HepG2 (cell line): ENCODE data around the gene PRRT1. TPM values are rescaled to one million over a fixed set of nuclear protein-coding genes. Genes with fewer than 3 reads are reported as not detected.

ENCODE experiments used
- ARHGAP35 ChIP-seq: sonication (generic); formaldehyde crosslinking; IDR thresholded peaks from 2 replicates; pipeline ENCODE4 v1.9.0; 2022; ENCODE audit warnings: mild to moderate bottlenecking, inconsistent platforms, moderate library complexity, missing genetic modification reagents, borderline replicate concordance
- ASH2L ChIP-seq: fragments of 300-600, 200-600 bp; sonication (generic); IDR thresholded peaks from 2 replicates; pipeline ENCODE4 v1.7.0; 2017; ENCODE audit warnings: low read depth, mild to moderate bottlenecking, moderate library complexity, mixed read lengths, low read length; ENCODE audit not compliant: insufficient read length
- HIVEP1 ChIP-seq: sonication (generic); formaldehyde crosslinking; IDR thresholded peaks from 2 replicates; pipeline ENCODE4 v1.4.0; 2020; ENCODE audit warnings: mild to moderate bottlenecking, missing genetic modification reagents
- HNF1B ChIP-seq: sonication (generic); formaldehyde crosslinking; IDR thresholded peaks from 2 replicates; pipeline ENCODE4 v1.5.1; 2020; ENCODE audit warnings: mild to moderate bottlenecking, moderate library complexity, missing genetic modification reagents
- LBX2 ChIP-seq: sonication (generic); formaldehyde crosslinking; IDR thresholded peaks from 2 replicates; pipeline ENCODE4 v1.5.0; 2020; ENCODE audit warnings: missing genetic modification reagents, mild to moderate bottlenecking, borderline replicate concordance
- MEF2D ChIP-seq: sonication (generic); formaldehyde crosslinking; IDR thresholded peaks from 2 replicates; pipeline ENCODE4 v1.5.1; 2020; ENCODE audit warnings: mild to moderate bottlenecking, missing genetic modification reagents
- NFE2L1 ChIP-seq: sonication (generic); formaldehyde crosslinking; IDR thresholded peaks from 2 replicates; pipeline ENCODE4 v1.4.0; 2020; ENCODE audit warnings: missing genetic modification reagents, mild to moderate bottlenecking, borderline replicate concordance
- NONO ChIP-seq, 2 experiments: fragments of 450-650 bp in 1 of 2; sonication (generic) in 1 of 2; formaldehyde crosslinking in 1 of 2; IDR thresholded peaks in 1 of 2; conservative IDR thresholded peaks in 1 of 2; 2 replicates each; pipeline versions ENCODE4 v1.6.1 to v1.8.0; 2017 to 2022; ENCODE audit warnings: mild to moderate bottlenecking in 1 of 2, missing genetic modification reagents in 1 of 2, moderate library complexity in 1 of 2
- NR2F1 ChIP-seq, 2 experiments: fragments of 450-650 bp in 1 of 2; formaldehyde crosslinking in 1 of 2; IDR thresholded peaks; 2 replicates each; pipeline versions ENCODE4 v1.5.0 to v1.6.1; 2016 to 2020; ENCODE audit warnings: mild to moderate bottlenecking in 1 of 2, missing compliant biosample characterization in 1 of 2, missing genetic modification reagents in 1 of 2, moderate library complexity in 1 of 2
- POLR2AphosphoS5 ChIP-seq: IDR thresholded peaks from 2 replicates; pipeline ENCODE4 v1.6.1; 2012; ENCODE audit warnings: low read depth, low read length
- PRPF4 ChIP-seq: fragments of 200-400 bp; formaldehyde crosslinking; IDR thresholded peaks from 2 replicates; pipeline ENCODE4 v1.6.1; 2016; ENCODE audit warnings: low read length, low read depth; ENCODE audit not compliant: poor library complexity, severe bottlenecking
- REPIN1 ChIP-seq: sonication (generic); formaldehyde crosslinking; IDR thresholded peaks from 2 replicates; pipeline ENCODE4 v1.8.0; 2022; ENCODE audit warnings: missing genetic modification reagents, low read depth, mild to moderate bottlenecking, borderline replicate concordance
- TCF12 ChIP-seq, 2 experiments: fragments of 450-650 bp in 1 of 2; sonication (generic) in 1 of 2; formaldehyde crosslinking in 1 of 2; IDR thresholded peaks; 2 replicates each; pipeline versions ENCODE4 v1.6.1 to v1.8.0; 2017 to 2022; ENCODE audit warnings: antibody characterized with exemption in 1 of 2, mild to moderate bottlenecking in 1 of 2, missing genetic modification reagents in 1 of 2, moderate library complexity in 1 of 2
- TP53 ChIP-seq: sonication (generic); formaldehyde crosslinking; conservative IDR thresholded peaks from 2 replicates; pipeline ENCODE4 v1.4.0; 2020; ENCODE audit warnings: missing genetic modification reagents
- XBP1 ChIP-seq: sonication (generic); formaldehyde crosslinking; IDR thresholded peaks from 2 replicates; pipeline ENCODE4 v1.5.0; 2020; ENCODE audit warnings: missing genetic modification reagents
- ZMAT3 ChIP-seq: sonication (generic); formaldehyde crosslinking; conservative IDR thresholded peaks from 2 replicates; pipeline ENCODE4 v1.7.0; 2021; ENCODE audit warnings: missing genetic modification reagents
- ZNF17 ChIP-seq: sonication (generic); formaldehyde crosslinking; IDR thresholded peaks from 2 replicates; pipeline ENCODE4 v1.5.0; 2020; ENCODE audit warnings: mild to moderate bottlenecking, missing genetic modification reagents
- ZNF207 ChIP-seq: fragments of 450-650 bp; IDR thresholded peaks from 2 replicates; pipeline ENCODE4 v1.6.1; 2016; ENCODE audit warnings: antibody characterized with exemption, borderline replicate concordance
- ZNF275 ChIP-seq: sonication (generic); formaldehyde crosslinking; IDR thresholded peaks from 2 replicates; pipeline ENCODE4 v1.8.0; 2022; ENCODE audit warnings: missing genetic modification reagents, mild to moderate bottlenecking, inconsistent platforms, borderline replicate concordance
- ZNF569 ChIP-seq: sonication (generic); formaldehyde crosslinking; IDR thresholded peaks from 2 replicates; pipeline ENCODE4 v1.5.0; 2020; ENCODE audit warnings: mild to moderate bottlenecking, missing genetic modification reagents, moderate library complexity, borderline replicate concordance
- ZNF570 ChIP-seq: sonication (generic); formaldehyde crosslinking; IDR thresholded peaks from 2 replicates; pipeline ENCODE4 v1.4.0; 2020; ENCODE audit warnings: mild to moderate bottlenecking, missing genetic modification reagents, borderline replicate concordance
- polyA plus RNA-seq, 8 experiments: library from polyadenylated mRNA; depleted of rRNA in 3 of 8; stranded (reverse) in 7 of 8; unstranded in 1 of 8; fragments of >200 nt; fragmentation: Illumina TruSeq in 4 of 8; extraction: Trizol in 4 of 8; gene quantifications; 2 replicates each; pipeline versions ENCODE4 v1.2.1 to v1.2.3, GENCODE V29; 2011 to 2016; ENCODE audit warnings: low read depth in 4 of 8, missing spikeins in 1 of 8, mixed read lengths in 1 of 8; ENCODE audit not compliant: insufficient read depth in 1 of 8
- total RNA-seq, 5 experiments: library from RNA; depleted of rRNA; stranded (reverse); fragments of >200 nt; fragmentation: Illumina TruSeq; extraction: Trizol; gene quantifications; 2 replicates each; pipeline ENCODE4 v1.2.3, GENCODE V29; 2016; ENCODE audit warnings: low read depth in 1 of 5
- TF ChIP-seq, protein P1 (sequence below): IDR thresholded peaks from 2 replicates; pipeline ENCODE4 v1.6.1; 2016; ENCODE audit warnings: missing genetic modification reagents, missing compliant biosample characterization
- TF ChIP-seq, protein P2 (sequence below): sonication (generic); formaldehyde crosslinking; conservative IDR thresholded peaks from 2 replicates; pipeline ENCODE4 v1.4.0; 2020; ENCODE audit warnings: missing genetic modification reagents

PRRT1 gene
- total and polyA plus RNA-seq, 2 of the 13 experiments (the other 11 are each of a cell fraction or from before 2014, with no cell fraction given), result 0.64 to 1.4 TPM

DNA sequence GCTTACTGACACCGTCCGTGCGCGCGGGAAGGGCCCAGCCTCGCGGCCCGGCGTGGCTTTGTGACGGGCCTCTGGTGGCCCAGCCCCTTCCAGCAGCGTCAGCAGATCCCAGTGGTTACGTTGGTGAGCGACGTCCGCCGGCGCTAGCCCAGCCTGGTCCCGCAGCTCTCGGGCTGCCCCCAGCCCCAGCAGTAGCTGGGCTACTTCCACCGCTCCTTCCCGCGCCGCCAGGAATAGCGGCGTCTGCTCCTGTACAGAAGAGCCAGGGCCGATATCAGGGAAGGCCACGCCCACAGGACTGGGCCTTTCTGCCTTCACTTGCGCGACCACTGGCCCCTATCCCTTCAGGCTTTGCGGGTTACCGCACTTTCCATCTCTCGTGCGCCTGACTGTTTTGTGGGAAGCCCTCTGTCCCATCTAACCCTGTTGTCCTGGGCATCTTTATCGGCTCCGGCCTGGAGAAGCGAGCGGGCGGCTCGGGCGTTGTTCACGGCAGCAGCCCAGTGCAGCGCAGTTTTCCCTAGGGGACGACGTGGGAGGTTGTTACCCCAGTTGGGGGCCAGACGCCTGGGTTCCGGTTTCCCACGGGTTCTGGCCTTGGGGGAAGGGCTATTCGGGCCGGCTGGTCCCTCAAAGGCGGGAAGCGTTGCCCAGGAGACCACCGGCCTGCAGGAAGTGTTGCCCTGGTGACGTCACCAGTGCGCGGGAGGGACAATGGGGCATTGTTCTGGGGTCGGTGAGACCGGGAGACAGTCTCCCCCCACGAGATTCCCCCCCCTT is 44.4 kb upstream of the PRRT1 start (continued):
- TF ChIP-seq HNF1B (peak; percentile 60; the same call in 1 of the 2 replicates), ZNF569 (CRISPR knock-in tag) (no peak), TP53 (CRISPR knock-in tag) (0 out of 2 replicates have a peak, but pooled peaks have one; percentile 48), NR2F1 (CRISPR knock-in tag; IDR thresholded peaks at IDR 0.05) (no peak), ARHGAP35 (CRISPR knock-in tag) (no peak; the same call in 1 of the 2 replicates), MEF2D (CRISPR knock-in tag) (peak; percentile 78; the same call in 1 of the 2 replicates), ZNF207 (no peak), ZNF17 (no peak), HIVEP1 (peak; percentile 68; the same call in 1 of the 2 replicates), TCF12 (IDR thresholded peaks at IDR 0.05) (no peak), TCF12 (CRISPR knock-in tag; IDR thresholded peaks at IDR 0.05) (no peak), ZNF275 (CRISPR knock-in tag) (peak; percentile 68; the same call in 1 of the 2 replicates), LBX2 (CRISPR knock-in tag) (peak; percentile 73; the same call in 1 of the 2 replicates), NONO (IDR thresholded peaks at IDR 0.05) (no peak), NONO (CRISPR knock-in tag; conservative IDR thresholded peaks at IDR 0.05) (peak; percentile 93), PRPF4 (no peak), REPIN1 (peak; percentile 51; the same call in 1 of the 2 replicates), ZMAT3 (CRISPR knock-in tag) (peak; percentile 91), ASH2L (peak; percentile 58), POLR2AphosphoS5 (peak; percentile 96), ZNF570 (CRISPR knock-in tag) (no peak), NFE2L1 (CRISPR knock-in tag) (peak; percentile 82; the same call in 1 of the 2 replicates), XBP1 (CRISPR knock-in tag) (no peak)
- TF ChIP-seq, protein P1, sequence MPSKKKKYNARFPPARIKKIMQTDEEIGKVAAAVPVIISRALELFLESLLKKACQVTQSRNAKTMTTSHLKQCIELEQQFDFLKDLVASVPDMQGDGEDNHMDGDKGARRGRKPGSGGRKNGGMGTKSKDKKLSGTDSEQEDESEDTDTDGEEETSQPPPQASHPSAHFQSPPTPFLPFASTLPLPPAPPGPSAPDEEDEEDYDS (CRISPR knock-in tag), result no peak
- TF ChIP-seq, protein P2, sequence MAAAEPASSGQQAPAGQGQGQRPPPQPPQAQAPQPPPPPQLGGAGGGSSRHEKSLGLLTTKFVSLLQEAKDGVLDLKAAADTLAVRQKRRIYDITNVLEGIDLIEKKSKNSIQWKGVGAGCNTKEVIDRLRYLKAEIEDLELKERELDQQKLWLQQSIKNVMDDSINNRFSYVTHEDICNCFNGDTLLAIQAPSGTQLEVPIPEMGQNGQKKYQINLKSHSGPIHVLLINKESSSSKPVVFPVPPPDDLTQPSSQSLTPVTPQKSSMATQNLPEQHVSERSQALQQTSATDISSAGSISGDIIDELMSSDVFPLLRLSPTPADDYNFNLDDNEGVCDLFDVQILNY (CRISPR knock-in tag), result peak; percentile 93
